GM10248 (cell line): ENCODE measurements around the gene GPATCH3.
"Not testable (repeated sequence)": the region's sequence is repeated elsewhere in the genome, so short reads cannot be mapped to it uniquely, and the experiment has no call there.

Experiments
- CTCF ChIA-PET: fragments of 300-600 bp; sonication (Branson Sonifier 250); formaldehyde crosslinking; extraction: SDS; loops from one replicate; lab custom pipeline; 2021; ENCODE audit warnings: antibody characterized with exemption; lab: Yijun Ruan, JAX
- POLR2A ChIA-PET: fragments of 350-650 bp; sonication (Branson Sonifier 250); formaldehyde crosslinking; extraction: SDS; loops from one replicate; lab custom pipeline; 2020; ENCODE audit warnings: antibody characterized with exemption; lab: Yijun Ruan, JAX
- DNase-seq: peaks from one replicate; pipeline ENCODE4 v3.0.0; 2012; ENCODE audit errors: extremely low spot score
- CTCF ChIP-seq: IDR thresholded peaks from 2 replicates; pipeline ENCODE4 v1.5.1; 2012; ENCODE audit warnings: mild to moderate bottlenecking, low read depth; ENCODE audit errors: extremely low read depth, missing control alignments, control extremely low read depth

Gene GPATCH3

DNA sequence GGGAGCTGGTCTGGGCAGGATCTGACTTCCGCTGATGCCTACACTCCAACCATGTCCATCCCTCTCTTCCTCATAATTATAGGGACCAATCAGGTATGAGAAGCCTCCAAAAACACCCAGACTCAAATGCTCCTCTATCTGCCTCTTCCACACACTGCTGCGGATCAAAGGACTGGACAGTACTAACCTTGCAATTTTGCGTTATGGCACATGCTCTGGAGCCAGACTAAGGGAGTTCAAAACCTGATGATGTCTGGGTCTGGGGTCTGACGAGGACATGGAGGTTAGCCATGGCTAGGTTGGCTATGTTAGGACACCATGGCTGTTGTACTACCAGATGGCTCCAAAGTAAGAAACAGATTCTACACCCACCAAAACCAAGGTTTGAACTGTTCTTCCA, 20.5 kb downstream of the GPATCH3 start:
- DNase-seq, result no peak
- ChIA-PET CTCF (interaction anchor here (1.1 to 7.1 kb wide), 11 partner anchors 9 to 380 kb away, joined by 3 to 70 read pairs (median 13); partner anchors contain the start of genes GPN2 and SFN), POLR2A (no interaction called here)
- no peak for TF ChIP-seq CTCF

- CTCF ChIA-PET, result interaction anchor here (0.7 to 7.1 kb wide), 9 partner anchors 12 to 283 kb away, joined by 3 to 70 read pairs (median 16); partner anchors contain the start of genes GPN2 and SFN
- POLR2A ChIA-PET, result no interaction called here
- DNase-seq, result no peak
- TF ChIP-seq CTCF, result no peak
Measured at GRCh38 chr1:26877326-26877725, 22.9 kb downstream of the GPATCH3 start.

GRCh38 chr1:26874896-26875295, 25.4 kb downstream of the GPATCH3 start:
- POLR2A ChIA-PET, result interaction anchor here (1.0 kb wide), 1 partner anchor 10 kb away, joined by 3 read pairs; no protein-coding TSS in a partner anchor
- no peak for TF ChIP-seq CTCF
- DNase-seq, result no peak
- CTCF ChIA-PET, result interaction anchor here (1.0 to 1.8 kb wide), 3 partner anchors 64 to 273 kb away, joined by 3 to 5 read pairs (median 4); no protein-coding TSS in a partner anchor

GRCh38 chr1:26873097-26873496, 27.2 kb downstream of the GPATCH3 start:
- not testable (repeated sequence) for DNase-seq
- CTCF ChIA-PET, result interaction anchor here (1.2 to 2.1 kb wide), 7 partner anchors 8 to 334 kb away, joined by 3 to 7 read pairs (median 5); partner anchors contain the start of gene GPN2
- POLR2A ChIA-PET, result interaction anchor here (0.6 kb wide), 1 partner anchor 403 kb away, joined by 6 read pairs; no protein-coding TSS in a partner anchor

GRCh38 chr1:26864610-26865480, 35.4 kb downstream of the GPATCH3 start:
- POLR2A ChIA-PET, result interaction anchor here (0.5 to 1.8 kb wide), 12 partner anchors 9 to 812 kb away, joined by 3 to 11 read pairs (median 3); partner anchors contain the start of gene GPN2
- TF ChIP-seq CTCF, result peak; percentile 7
- DNase-seq, result peak; percentile 96
- CTCF ChIA-PET, result interaction anchor here (0.7 to 11.5 kb wide), 16 partner anchors 9 to 327 kb away, joined by 3 to 72 read pairs (median 6); partner anchors contain the start of genes PIGV and ZDHHC18

DNA sequence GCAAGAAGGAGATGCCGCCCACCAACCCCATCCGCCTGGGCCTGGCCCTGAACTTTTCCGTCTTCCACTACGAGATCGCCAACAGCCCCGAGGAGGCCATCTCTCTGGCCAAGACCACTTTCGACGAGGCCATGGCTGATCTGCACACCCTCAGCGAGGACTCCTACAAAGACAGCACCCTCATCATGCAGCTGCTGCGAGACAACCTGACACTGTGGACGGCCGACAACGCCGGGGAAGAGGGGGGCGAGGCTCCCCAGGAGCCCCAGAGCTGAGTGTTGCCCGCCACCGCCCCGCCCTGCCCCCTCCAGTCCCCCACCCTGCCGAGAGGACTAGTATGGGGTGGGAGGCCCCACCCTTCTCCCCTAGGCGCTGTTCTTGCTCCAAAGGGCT, 36.6 kb downstream of the GPATCH3 start:
- CTCF ChIA-PET, result interaction anchor here (0.8 to 11.5 kb wide), 6 partner anchors 14 to 260 kb away, joined by 3 to 72 read pairs (median 18); no protein-coding TSS in a partner anchor
- no peak for DNase-seq
- POLR2A ChIA-PET, result no interaction called here
- TF ChIP-seq CTCF, result no peak
